ENCODE data around the gene DHCR7. TPM values are rescaled to one million over a fixed set of nuclear protein-coding genes. Genes with fewer than 3 reads are reported as not detected.

DHCR7 gene
- total RNA-seq, result 37.2 and 44.8 TPM in 2 replicates

DNA sequence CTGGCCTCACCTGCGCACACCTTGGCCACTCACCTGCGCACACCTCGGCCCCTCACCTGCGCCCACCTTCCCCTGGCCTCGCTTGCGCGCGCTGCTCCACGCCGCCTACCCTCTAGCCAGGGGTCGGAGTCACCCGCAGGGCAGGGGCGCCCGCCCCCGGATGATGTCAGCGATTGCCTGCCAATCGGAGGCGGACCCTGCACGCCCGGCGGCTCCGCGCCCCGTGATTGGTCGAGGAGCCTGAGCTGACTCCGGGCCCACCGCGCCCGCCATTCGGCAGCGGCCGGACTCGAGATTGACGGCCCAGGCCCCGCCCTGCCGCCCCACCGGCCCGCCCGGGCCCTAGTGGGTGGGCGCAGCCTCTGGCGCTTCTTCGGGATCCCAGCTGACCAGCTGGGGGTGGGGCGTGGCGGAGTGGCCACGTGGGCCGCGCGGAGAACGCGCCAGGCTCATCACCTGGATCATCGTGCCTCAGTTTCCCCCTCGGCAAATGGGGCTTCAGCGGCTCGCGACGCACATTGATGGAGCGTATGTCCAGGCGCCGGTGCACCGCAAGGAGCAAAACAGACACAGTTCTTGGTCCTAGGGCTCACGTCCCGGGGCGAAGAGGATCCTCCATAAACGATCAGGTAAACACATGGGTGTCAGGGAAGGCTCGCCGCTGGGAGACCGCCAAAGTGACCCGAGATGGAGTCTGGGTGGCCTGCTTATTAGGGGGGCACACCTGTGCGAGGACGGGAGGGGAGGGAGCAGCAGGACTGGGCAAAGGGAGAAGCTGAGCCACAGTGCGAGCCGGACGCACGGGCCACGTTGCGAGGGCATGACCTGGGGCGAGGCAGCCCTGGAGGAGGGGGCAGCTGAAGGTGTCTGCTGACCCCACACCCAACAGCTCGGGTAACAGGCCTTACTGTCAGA is at the start of gene DHCR7:
Gene DHCR7, minus strand, starts transcription at position 137 of the 915 bp plus-strand sequence. CDS start 3,441 bp downstream, outside the sequence.

DNA sequence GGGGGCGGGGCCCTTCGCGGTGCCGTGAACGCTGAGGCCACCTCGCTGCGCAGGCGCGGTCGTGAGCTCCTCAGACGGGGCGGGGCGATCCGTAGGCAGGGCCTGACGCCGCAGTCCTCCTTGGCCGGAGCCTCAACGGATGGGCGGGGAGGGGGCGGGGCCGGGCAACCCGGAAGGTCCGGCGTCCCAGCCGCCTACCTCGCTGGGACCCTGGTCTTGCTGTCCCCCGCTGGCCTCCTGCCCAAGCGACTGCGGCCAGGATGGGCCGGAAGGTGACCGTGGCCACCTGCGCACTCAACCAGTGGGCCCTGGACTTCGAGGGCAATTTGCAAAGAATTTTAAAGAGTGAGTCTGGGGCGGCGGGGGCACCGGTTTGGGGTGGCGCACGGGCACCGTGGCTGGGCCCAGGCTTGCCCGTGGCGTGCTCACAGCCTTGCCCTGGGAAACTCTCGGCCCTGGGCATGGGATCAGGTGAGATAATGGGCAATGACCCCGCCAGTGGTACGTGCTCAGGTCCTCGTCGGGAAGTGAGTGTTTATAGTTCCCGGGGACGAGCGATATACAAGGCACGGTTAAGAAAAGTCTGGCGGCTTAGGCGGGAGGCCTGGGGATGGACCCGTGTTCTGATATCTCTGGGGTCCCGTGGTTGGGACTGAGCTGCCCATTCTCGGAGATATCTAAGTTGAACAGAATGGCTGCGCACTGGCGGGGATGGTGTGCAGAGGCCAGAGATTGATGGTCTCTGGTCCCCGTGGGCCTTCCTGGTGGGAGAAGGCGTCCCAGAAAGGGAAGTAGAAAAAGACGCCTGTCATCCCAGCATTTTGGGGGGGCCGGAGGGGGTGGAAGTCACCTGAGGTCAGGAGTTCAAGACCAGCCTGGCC is 5.1 kb upstream of the DHCR7 start, which contains the start of gene NADSYN1:
Gene NADSYN1, plus strand, starts transcription at position 167 of the 881 bp plus-strand sequence. Its CDS starts 94 bp downstream, at position 261.

Other genes with a start within 250 kb of the DHCR7 start
- 4.5 and 5.5 TPM in 2 replicates for gene SHANK2, start 195.8 kb downstream of the DHCR7 start, total RNA-seq
- gene NADSYN1, start 4.8 kb upstream of the DHCR7 start, total RNA-seq, result 63.7 and 126 TPM in 2 replicates
- 0.17 TPM in 1 of 2 replicates, not detected in the other for gene KRTAP5-7, start 78.9 kb upstream of the DHCR7 start, total RNA-seq
- gene KRTAP5-8, start 89.6 kb upstream of the DHCR7 start, total RNA-seq, result not detected in 2 replicates
- not detected in 2 replicates for gene KRTAP5-9, start 100.0 kb upstream of the DHCR7 start, total RNA-seq
- gene KRTAP5-10, start 117.2 kb upstream of the DHCR7 start, total RNA-seq, result not detected in 2 replicates
- gene KRTAP5-11, start 134.5 kb upstream of the DHCR7 start, total RNA-seq, result not detected in 2 replicates

All from smooth muscle cell of trachea (primary cell).